GM19324 (cell line): Measurements from ENCODE around the gene GOLGA8S.
"Not testable (repeated sequence)": the region's sequence is repeated elsewhere in the genome, so short reads cannot be mapped to it uniquely, and the experiment has no call there.

Experiments used
- ATAC-seq: cut with Tn5 transposase; IDR thresholded peaks from one replicate; pipeline ENCODE4 v1.9.1; 2021; ENCODE audit warnings: mild to moderate bottlenecking, moderate library complexity; ENCODE audit not compliant: unreplicated experiment, low FRiP score

GOLGA8S gene, protein sequence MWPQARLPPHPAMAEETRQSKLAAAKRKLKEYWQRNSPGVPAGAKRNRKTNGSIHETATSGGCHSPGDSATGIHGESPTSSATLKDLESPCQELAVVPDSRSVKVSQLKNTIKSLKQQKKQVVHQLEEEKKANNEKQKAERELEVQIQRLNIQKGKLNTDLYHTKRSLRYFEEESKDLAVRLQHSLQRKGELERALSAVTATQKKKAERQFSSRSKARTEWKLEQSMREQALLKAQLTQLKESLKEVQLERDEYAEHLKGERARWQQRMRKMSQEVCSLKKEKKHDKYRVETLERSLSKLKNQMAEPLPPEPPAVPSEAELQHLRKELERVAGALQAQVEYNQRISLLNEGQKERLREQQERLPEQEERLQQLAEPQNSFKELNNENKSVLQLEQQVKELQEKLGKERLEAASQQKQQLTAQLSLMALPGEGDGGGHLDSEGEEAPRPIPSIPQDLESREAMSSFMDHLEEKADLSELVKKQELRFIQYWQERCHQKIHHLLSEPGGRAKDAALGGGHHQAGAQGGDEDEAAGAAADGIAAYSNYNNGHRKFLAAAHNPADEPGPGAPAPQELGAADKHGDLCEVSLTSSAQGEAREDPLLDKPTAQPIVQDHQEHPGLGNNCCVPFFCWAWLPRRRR

GRCh38 chr15:23354448-23354847 lies at the start of gene GOLGA8S:
Gene GOLGA8S, plus strand, starts transcription at chr15:23354748. Its CDS starts 62 bp downstream, at chr15:23354810.
- ATAC-seq, result not testable (repeated sequence)

- not testable (repeated sequence) for ATAC-seq
These were observed 49.7 kb upstream of the GOLGA8S start for GRCh38 chr15:23304805-23305204.

DNA sequence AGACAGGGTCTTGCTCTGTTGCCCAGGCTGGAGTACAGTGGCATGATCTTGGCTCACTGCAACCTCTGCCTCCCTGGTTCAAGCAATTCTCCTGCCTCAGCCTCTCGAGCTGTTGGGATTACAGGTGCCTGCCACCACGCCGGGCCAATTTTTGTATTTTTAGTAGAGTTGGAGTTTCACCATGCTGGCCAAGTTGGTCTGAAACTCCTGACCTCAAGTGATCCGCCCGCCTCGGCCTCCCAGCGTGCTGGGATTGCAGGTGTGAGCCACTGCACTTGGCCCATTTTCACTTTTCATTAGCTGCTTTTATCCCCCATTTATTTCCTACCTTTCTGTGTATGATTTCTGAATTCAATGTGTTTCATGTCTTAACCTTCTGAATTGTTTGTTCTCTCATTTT lies 48.6 kb upstream of the GOLGA8S start:
- ATAC-seq, result not testable (repeated sequence)

DNA sequence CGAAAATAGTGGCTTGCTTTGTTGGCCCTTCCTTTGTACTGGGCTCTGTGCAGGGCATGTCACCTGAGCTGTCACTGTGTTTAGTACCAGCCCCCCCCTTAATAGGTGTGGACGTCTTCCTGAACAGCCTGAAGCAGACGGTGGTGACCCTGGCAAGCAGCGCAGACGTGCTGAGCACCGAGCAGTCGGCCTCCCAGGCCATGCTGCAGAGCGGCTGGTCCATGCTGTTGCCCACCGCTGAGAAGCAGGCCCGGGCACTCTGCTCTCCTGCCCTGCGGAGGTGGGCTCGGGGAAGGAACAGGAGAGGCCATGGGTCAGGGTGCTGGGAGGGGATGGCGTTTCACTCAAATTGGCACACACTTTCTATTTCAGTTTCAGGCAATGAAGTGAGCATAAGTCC lies 43.3 kb upstream of the GOLGA8S start:
- ATAC-seq, result not testable (repeated sequence)

DNA sequence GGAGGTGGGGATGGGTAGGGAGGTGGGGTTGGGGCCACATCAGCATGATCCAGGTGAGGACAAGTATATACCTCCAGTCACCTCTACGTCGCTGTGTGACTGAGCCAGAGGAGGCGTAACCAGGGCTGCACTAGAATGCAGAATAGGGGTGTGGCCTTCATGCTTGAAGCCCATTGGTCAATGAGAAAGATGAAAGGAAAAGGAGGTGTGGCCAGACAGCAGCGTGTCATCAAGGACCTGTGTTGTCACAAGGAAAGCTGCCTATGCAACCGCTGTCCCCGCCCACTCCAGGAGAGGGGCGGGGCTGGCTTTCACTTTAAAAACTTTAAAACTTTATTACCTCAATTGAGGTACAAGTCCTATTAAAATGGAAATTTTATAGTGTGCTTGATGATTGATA lies 20.5 kb upstream of the GOLGA8S start, which contains the start of gene GOLGA6L26:
Gene GOLGA6L26 (minus strand): TSS at position 101 of the 400 bp plus-strand sequence. CDS start 61 bp downstream, at position 40.
- ATAC-seq, result not testable (repeated sequence)

DNA sequence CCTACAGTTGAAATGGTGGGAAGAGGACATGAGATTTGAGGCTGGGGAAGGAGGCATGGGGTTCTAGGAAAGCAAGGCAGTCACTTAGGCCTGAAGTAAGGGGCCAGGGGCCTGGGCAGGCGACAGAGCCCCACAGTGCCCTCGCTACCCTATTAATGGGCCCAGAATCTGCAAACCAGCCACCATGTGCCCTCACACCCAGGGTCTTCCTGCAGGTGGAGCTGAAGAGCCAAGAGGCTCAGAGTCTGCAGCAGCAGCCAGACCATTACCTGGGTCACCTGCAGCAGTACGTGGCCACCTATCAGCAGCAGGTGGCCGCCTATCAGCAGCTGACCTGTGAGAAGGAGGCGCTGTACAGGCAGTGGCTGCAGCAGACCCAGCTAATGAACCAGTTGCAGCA lies 8.1 kb downstream of the GOLGA8S start:
- not testable (repeated sequence) for ATAC-seq

DNA sequence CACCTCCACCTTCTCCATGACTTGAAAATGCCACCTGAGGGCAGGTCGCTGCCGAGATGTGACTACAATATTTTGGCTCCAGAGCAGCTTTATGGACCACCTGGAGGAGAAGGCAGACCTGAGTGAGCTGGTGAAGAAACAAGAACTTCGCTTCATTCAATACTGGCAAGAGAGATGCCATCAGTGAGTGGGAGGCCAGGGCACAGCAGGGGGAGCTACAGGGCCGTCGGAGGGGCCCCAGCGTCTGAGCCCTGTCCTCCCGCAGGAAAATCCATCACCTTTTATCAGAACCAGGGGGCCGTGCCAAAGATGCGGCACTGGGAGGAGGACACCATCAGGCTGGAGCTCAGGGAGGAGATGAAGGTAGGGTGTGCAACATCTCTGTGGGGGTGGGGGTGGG lies 9.7 kb downstream of the GOLGA8S start:
- not testable (repeated sequence) for ATAC-seq

- ATAC-seq, result no peak
These were observed 16.0 kb downstream of the GOLGA8S start for GRCh38 chr15:23370578-23370977.

DNA sequence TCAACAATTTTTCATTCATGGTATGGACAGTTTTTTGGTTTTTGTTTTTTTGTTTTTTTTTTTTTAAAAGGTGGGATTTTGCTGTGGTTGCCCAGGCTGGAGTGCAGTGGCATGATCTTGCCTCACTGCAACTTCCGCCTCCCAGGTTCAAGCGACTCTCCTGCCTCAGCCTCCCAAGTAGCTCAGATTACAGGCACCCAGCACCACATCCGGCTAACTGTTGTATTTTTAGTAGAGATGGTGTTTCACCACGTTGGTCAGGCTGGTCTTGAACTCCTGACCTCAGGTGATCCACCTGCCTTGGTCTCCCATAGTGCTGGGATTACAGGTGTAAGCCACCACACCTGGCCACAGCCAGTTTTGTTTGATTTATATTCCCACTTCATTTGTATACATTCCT lies 16.6 kb downstream of the GOLGA8S start:
- not testable (repeated sequence) for ATAC-seq

- ATAC-seq, result not testable (repeated sequence)
These were observed 17.3 kb downstream of the GOLGA8S start for GRCh38 chr15:23371868-23372267.

DNA sequence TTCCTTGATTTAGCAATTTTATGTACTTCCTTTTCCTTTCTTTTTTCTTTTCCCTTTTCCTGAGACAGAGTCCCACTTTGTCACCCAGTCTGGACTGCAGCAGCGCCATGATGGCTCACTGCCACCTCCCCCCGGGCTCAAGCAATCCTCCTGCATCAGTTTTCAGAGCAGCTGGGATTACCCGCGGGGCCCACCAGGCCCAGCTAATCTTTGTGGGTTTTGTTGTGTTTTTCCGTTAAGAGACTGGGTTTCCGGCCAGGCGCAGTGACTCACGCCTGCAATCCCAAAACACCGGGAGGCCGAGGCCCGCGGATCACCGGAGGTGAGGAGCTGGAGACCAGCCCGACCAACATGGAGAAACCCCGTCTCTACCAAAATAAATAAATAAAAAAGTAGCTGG lies 17.7 kb downstream of the GOLGA8S start:
- no peak for ATAC-seq

GRCh38 chr15:23372891-23373600 lies 18.5 kb downstream of the GOLGA8S start:
- ATAC-seq, result not testable (repeated sequence)

- not testable (repeated sequence) for ATAC-seq
These were observed 19.7 kb downstream of the GOLGA8S start for GRCh38 chr15:23374226-23374625.

- ATAC-seq, result not testable (repeated sequence)
These were observed 24.4 kb downstream of the GOLGA8S start for GRCh38 chr15:23378946-23379345.

DNA sequence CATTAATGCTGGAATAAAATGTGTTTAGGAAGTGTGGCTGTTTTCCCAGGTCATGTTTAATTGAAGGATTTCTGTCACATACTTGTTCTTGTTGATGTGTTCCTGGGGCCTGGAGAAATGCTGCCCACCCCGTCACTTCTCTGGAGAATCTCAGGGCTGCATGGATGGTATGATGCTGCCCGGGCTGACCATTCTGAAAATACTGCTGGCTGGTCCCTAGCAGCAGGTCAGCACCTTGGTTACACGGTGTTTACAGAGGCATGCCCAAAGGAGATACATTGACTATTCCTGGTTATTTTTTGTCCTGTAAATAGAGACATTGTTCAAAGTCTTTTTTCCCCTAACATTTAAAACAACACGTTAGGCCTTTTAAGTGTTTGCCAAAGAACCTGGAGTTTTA lies 26.2 kb downstream of the GOLGA8S start:
- not testable (repeated sequence) for ATAC-seq

DNA sequence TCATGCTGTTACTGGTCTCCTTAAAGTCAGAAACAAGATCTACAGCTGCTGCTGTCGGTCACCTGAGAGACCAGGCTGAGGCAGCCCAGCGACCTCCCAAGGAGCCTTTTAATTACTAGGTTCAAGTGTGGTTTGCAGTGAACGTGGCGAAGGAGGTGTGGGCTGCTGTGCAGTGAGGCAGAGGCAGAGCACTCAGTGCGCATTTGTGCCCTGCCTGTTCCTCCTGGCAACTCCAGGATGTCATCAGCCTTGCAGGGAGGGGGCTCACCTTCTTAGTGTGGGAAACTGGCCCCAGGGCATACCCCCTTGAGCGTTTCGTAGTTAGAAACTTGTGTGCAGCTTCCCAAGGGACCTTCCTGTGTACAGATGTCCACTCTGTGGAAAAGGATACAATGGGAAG lies 26.6 kb downstream of the GOLGA8S start:
- not testable (repeated sequence) for ATAC-seq

GRCh38 chr15:23384371-23384770 lies 29.8 kb downstream of the GOLGA8S start:
- ATAC-seq, result no peak

GRCh38 chr15:23385886-23386430 lies 31.4 kb downstream of the GOLGA8S start:
- no peak for ATAC-seq

DNA sequence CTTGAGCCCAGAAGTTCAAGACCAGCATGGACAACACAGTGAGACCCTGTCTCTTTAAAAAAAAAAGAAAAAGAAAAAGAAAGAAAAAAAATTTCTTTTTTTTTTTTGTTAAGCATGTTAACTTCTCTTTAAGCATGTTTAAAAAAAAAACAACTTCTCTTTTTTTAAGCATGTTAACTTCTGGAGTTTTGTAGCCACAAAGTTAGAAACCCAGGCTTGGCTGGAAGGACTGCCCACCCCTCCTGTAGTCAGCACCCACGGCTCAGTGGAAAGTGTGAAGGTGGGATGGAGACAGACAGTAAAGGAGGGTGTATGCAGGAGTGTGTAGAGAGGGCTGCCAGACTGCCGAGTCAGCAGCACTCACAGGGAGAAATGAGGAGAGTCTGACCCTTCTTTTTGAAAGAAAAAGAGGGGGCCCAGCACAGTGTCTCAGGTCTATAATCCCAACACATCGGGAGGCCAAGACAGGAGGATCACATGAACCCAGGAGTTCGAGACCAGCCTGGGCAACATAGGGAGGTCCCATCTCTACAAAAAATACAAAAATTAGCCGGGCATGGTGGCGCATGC lies 33.2 kb downstream of the GOLGA8S start:
- ATAC-seq, result no peak

DNA sequence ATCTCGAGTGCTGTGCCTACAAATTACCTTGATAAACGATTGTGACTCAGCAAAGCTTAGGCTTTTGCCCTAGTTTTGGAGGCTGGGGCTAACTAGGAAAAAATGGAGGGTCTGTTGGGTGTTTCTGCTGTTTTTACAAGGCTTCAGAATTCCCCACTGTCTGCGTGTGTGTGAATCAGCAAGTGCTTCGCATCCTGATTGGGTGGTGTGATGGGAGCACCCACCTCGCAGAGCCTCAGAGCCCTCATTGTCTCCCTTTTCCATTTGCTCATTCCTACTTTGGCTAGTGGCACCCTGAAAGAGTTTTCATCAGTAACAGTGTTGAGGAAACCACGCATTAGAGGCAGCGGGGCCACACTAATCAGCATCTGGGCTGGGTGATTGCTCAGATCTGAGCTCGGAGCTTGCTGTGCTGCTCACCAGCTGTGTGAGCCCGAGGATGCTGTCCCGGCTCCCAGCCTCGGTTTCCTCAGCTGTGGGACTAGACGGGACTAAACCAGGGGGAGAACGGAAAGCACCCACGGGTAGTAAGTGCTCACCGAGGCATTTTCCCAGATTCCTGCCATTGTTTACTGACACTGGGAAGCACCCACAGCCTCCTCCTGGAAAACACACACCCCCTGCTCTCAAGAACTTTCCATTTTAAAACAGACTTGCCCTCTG lies 40.6 kb downstream of the GOLGA8S start:
- no peak for ATAC-seq
